Endothelial cell (in vitro differentiated cells): ENCODE data around the gene TNK2. TPM values are rescaled to one million over a fixed set of nuclear protein-coding genes. Genes with fewer than 3 reads are reported as not detected.
A peak's percentile ranks its signal among the peaks of the same experiment; 100 is the strongest.

ENCODE experiments used
- DNase-seq: peaks from one replicate; pipeline ENCODE4 v3.0.0; 2021; ENCODE audit warnings: low spot score
- H3K27ac Mint-ChIP-seq: one replicate; pipeline ENCODE4 v1.8.0; 2021; ENCODE audit warnings: mixed read lengths, inconsistent platforms; ENCODE audit not compliant: unreplicated experiment
- H3K27me3 Mint-ChIP-seq: one replicate; pipeline ENCODE4 v1.8.0; 2021; ENCODE audit warnings: mild to moderate bottlenecking, moderate library complexity, mixed read lengths, inconsistent platforms; ENCODE audit not compliant: unreplicated experiment
- H3K36me3 Mint-ChIP-seq: one replicate; pipeline ENCODE4 v1.8.0; 2021; ENCODE audit warnings: mild to moderate bottlenecking, low read depth, mixed read lengths, inconsistent platforms; ENCODE audit not compliant: unreplicated experiment
- H3K4me1 Mint-ChIP-seq: one replicate; pipeline ENCODE4 v1.8.0; 2021; ENCODE audit warnings: mild to moderate bottlenecking, mixed read lengths, inconsistent platforms; ENCODE audit not compliant: unreplicated experiment
- H3K4me3 Mint-ChIP-seq: one replicate; pipeline ENCODE4 v1.8.0; 2021; ENCODE audit warnings: mild to moderate bottlenecking, mixed read lengths, inconsistent platforms; ENCODE audit not compliant: unreplicated experiment
- H3K9me3 Mint-ChIP-seq: one replicate; pipeline ENCODE4 v1.8.0; 2021; ENCODE audit warnings: mixed read lengths, inconsistent platforms; ENCODE audit not compliant: unreplicated experiment
- total RNA-seq: library from RNA; stranded (reverse); fragmentation: NEBNext Ultra II Directional; extraction: Animal tissue kit (Norgen Biotek cat#: 25700); gene quantifications from one replicate; pipeline ENCODE4 v1.2.1, GENCODE V29; 2021; ENCODE audit not compliant: unreplicated experiment
- TF ChIP-seq, protein P1 (sequence below): fragments of 200-600 bp; sonication (generic); IDR thresholded peaks from one replicate; pipeline ENCODE4 v1.5.0; 2021; ENCODE audit warnings: antibody characterized with exemption; ENCODE audit not compliant: unreplicated experiment

TNK2 gene
- total RNA-seq, 1 donor from 2014 or later, result 135 TPM

- no peak for DNase-seq
- no peaks in the 10 kb centered on the region for H3K9me3 Mint-ChIP-seq
- peak overlapping the region; percentile 42 for H3K27ac Mint-ChIP-seq
- TF ChIP-seq, protein P1, sequence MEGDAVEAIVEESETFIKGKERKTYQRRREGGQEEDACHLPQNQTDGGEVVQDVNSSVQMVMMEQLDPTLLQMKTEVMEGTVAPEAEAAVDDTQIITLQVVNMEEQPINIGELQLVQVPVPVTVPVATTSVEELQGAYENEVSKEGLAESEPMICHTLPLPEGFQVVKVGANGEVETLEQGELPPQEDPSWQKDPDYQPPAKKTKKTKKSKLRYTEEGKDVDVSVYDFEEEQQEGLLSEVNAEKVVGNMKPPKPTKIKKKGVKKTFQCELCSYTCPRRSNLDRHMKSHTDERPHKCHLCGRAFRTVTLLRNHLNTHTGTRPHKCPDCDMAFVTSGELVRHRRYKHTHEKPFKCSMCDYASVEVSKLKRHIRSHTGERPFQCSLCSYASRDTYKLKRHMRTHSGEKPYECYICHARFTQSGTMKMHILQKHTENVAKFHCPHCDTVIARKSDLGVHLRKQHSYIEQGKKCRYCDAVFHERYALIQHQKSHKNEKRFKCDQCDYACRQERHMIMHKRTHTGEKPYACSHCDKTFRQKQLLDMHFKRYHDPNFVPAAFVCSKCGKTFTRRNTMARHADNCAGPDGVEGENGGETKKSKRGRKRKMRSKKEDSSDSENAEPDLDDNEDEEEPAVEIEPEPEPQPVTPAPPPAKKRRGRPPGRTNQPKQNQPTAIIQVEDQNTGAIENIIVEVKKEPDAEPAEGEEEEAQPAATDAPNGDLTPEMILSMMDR, result no peak
- peaks cover 3% of the 10 kb centered on the region for H3K36me3 Mint-ChIP-seq
- H3K27me3 Mint-ChIP-seq, result peaks cover 20% of the 10 kb centered on the region
- H3K4me1 Mint-ChIP-seq, result peaks cover 26% of the 10 kb centered on the region
- peak overlapping the region; percentile 85 for H3K4me3 Mint-ChIP-seq
These were observed 2.1 kb upstream of the TNK2 start for GRCh38 chr3:195910499-195910845.

DNA sequence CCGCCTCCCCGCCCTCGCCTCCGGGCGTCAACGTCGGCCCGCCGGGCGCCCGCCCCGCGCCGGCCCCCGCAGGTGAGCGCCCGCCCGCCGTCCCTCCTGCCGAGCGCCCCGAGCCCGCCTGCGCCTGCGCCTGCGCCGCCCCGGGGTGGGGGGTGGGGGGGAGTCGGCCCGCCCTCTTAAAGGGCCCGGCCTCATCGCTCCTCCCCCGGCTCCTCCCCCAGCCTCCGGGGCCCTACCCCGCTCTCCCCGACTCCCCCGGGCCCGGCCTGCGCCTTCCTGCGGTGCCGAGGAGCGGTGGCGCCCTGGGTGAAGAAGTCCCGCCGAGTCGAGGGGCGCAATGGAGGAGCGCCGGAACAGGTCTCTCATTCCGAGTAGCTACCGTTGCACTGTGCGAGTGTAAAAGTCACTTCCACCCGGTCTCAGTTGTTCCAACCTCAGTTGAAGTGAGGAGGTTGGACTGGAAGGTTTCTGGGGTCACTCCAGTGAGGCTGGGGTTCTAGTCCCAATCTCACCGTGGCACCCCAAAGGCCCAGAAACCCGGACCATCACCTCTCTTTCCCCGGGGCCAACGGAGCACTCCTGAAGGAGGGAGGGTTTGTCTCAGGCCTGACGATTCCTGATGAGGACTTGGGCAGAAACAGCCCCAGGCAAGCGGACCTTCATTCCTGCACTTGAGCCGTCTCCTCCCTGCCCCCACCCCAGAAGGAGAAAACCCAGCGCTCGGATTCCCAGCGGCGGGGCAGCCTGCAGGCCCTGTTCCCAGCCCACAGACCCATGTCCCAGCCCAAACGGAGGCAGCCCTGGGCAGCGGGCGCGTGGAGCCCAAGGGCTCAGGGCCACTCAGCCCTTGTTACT, 1.5 kb upstream of the TNK2 start:
- DNase-seq, result peak; percentile 68
- Mint-ChIP-seq H3K4me3 (peak overlapping the region; percentile 85), H3K9me3 (no peaks in the 10 kb centered on the region), H3K4me1 (peaks cover 30% of the 10 kb centered on the region), H3K27ac (peak overlapping the region; percentile 42), H3K36me3 (peaks cover 3% of the 10 kb centered on the region), H3K27me3 (peaks cover 20% of the 10 kb centered on the region)
- TF ChIP-seq, protein P1, result no peak

DNA sequence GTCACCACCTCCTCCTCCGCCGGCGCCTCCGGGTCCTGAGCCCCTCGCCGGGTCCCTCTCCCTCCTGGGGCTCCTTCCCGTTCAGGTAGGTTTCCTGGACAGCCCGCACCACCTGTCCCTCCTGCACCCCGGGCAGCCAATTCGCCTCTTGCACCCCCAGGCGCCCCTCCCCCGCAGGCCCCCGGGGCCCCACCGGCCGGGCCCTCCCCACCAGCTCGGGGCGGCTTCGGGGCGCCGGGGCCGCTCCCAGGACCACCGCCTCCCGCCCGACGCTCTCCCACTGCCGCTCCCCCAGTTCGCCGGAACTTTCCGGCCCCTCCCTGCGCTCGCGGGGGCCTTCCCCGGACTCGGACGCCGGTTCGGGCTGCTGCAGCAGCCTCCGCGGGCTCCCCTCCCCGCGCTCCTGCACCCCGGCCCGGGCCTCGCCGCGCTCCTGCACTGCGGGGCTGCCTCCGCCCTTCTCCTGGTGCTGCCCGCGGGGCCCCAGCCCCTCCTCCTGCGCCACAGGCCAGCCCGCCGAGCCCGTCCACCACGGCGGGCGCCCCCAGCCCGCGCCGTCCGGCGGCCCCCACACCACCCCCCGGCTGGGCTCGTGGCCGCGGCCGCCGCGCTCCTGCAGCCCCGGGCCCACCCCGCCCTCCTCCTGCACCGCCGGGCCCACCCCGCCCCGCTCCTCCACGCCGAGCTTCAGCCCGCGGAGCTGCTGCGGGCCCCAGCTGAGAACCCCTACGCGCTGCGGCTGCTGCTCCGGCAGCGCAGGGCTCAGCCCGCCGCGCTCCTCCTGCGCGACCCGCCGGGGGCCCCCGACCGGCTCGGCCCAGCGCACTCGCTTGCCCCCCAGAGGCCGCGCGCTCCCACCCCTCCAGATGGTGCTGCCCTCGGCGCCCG, 587 bp upstream of the TNK2 start:
- peaks cover 22% of the 10 kb centered on the region for H3K27me3 Mint-ChIP-seq
- no peak for DNase-seq
- H3K36me3 Mint-ChIP-seq, result peaks cover 3% of the 10 kb centered on the region
- TF ChIP-seq, protein P1, result no peak
- no peak overlapping the region for H3K27ac Mint-ChIP-seq
- H3K4me1 Mint-ChIP-seq, result peaks cover 35% of the 10 kb centered on the region
- H3K9me3 Mint-ChIP-seq, result no peaks in the 10 kb centered on the region
- H3K4me3 Mint-ChIP-seq, result peak overlapping the region; percentile 94

DNA sequence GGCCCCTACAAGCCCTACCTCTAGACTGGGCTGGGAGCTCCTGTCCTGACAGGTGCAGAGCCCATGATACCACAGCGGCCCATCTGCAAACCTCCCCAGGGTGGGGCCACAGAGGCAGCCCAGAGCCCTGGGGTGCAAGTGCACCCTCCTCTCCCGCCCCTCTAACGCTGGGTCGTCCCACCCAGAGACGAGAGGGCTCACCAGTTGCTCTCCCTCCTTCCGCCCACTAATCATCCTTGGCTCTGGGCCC, 742 bp downstream of the TNK2 start:
- Mint-ChIP-seq H3K9me3 (no peaks in the 10 kb centered on the region), H3K4me3 (peak overlapping the region; percentile 94), H3K27me3 (peaks cover 22% of the 10 kb centered on the region), H3K36me3 (peaks cover 3% of the 10 kb centered on the region), H3K27ac (no peak overlapping the region), H3K4me1 (peaks cover 46% of the 10 kb centered on the region)
- DNase-seq, result no peak
- TF ChIP-seq, protein P1, result no peak
